RWPE1 (cell line): Measurements from ENCODE around the gene ANKDD1B.

Experiments
- CTCF ChIA-PET: fragments of 350-600 bp; sonication (Branson Sonifier 250); formaldehyde crosslinking; extraction: SDS; loops from one replicate; lab custom pipeline; 2021; lab: Yijun Ruan, JAX
- POLR2A ChIA-PET: fragments of 400-600 bp; formaldehyde crosslinking; extraction: SDS; loops from one replicate; lab custom pipeline; 2020; ENCODE audit warnings: antibody characterized with exemption; ENCODE audit not compliant: low non-redundant PET; lab: Yijun Ruan, JAX
- DNase-seq: peaks from one replicate; pipeline ENCODE4 v3.0.0; 2012; ENCODE audit warnings: low spot score
- H3K27ac ChIP-seq: fragments of 450-650 bp; 2 replicates; pipeline ENCODE4 v1.5.1; 2017
- CTCF ChIP-seq: fragments of 450-650 bp; conservative IDR thresholded peaks from 2 replicates; pipeline ENCODE4 v1.5.1; 2017; ENCODE audit warnings: low read depth, mild to moderate bottlenecking

The ANKDD1B gene

GRCh38 chr5:75712091-75712490, 100.8 kb downstream of the ANKDD1B start:
- no peak overlapping the region for H3K27ac ChIP-seq
- no peak for DNase-seq
- ChIA-PET POLR2A (no interaction called here), CTCF (interaction anchor here (0.6 kb wide), 2 partner anchors 139 to 526 kb away, joined by 5 read pairs; no protein-coding TSS in a partner anchor)
- TF ChIP-seq CTCF: no peak

GRCh38 chr5:75716715-75717081, 105.4 kb downstream of the ANKDD1B start:
- no peak for TF ChIP-seq CTCF
- POLR2A ChIA-PET: interaction anchor here (0.9 kb wide), 1 partner anchor 207 kb away, joined by 3 read pairs; no protein-coding TSS in a partner anchor
- no peak for DNase-seq
- H3K27ac ChIP-seq: peak overlapping the region; percentile 93
- CTCF ChIA-PET: interaction anchor here (0.7 to 1.2 kb wide), 3 partner anchors 36 to 885 kb away, joined by 3 to 4 read pairs (median 3); no protein-coding TSS in a partner anchor

- DNase-seq: peak; percentile 100
- POLR2A ChIA-PET: interaction anchor here (0.9 kb wide), 1 partner anchor 207 kb away, joined by 3 read pairs; no protein-coding TSS in a partner anchor
- CTCF ChIA-PET: interaction anchor here (0.6 to 1.2 kb wide), 6 partner anchors 36 to 884 kb away, joined by 3 to 4 read pairs (median 3); no protein-coding TSS in a partner anchor
- no peak for TF ChIP-seq CTCF
- H3K27ac ChIP-seq: peak within 1 kb of the TSS; percentile 93
Observed at GRCh38 chr5:75717082-75717922, 106.0 kb downstream of the ANKDD1B start, which contains the start of gene POC5. Gene POC5, minus strand, starts transcription at chr5:75717437. Its CDS starts 4,500 bp downstream, at chr5:75712937.

GRCh38 chr5:75720882-75721281, 109.6 kb downstream of the ANKDD1B start:
- H3K27ac ChIP-seq: no peak overlapping the region
- ChIA-PET POLR2A (no interaction called here), CTCF (no interaction called here)
- no peak for TF ChIP-seq CTCF
- DNase-seq: no peak
